HepG2 (cell line): ENCODE results near the gene KCND1. TPM values are rescaled to one million over a fixed set of nuclear protein-coding genes. Genes with fewer than 3 reads are reported as not detected.
A peak's percentile ranks its signal among the peaks of the same experiment; 100 is the strongest.

Experiments
- ARNT ChIP-seq: fragments of 450-650 bp; IDR thresholded peaks from 2 replicates; pipeline ENCODE4 v1.6.1; 2017
- ELF1 ChIP-seq: sonication (generic); formaldehyde crosslinking; IDR thresholded peaks from 2 replicates; pipeline ENCODE4 v1.4.0; 2020; ENCODE audit warnings: missing genetic modification reagents
- ESRRA ChIP-seq: sonication (generic); formaldehyde crosslinking; IDR thresholded peaks from 2 replicates; pipeline ENCODE4 v1.5.1; 2020; ENCODE audit warnings: mild to moderate bottlenecking, low read depth, missing genetic modification reagents
- HNF4G ChIP-seq, 2 experiments: sonication (generic) in 1 of 2; formaldehyde crosslinking in 1 of 2; IDR thresholded peaks; 2 replicates each; pipeline versions ENCODE4 v1.4.0 to v1.6.1; 2011 to 2020; ENCODE audit warnings: borderline replicate concordance in 2 of 2, low read depth in 2 of 2, mild to moderate bottlenecking in 2 of 2, low read length in 1 of 2, missing genetic modification reagents in 1 of 2, moderate library complexity in 1 of 2
- IRX3 ChIP-seq: sonication (generic); formaldehyde crosslinking; IDR thresholded peaks from 2 replicates; pipeline ENCODE4 v1.8.1; 2023; ENCODE audit warnings: mild to moderate bottlenecking, low read depth, missing genetic modification reagents, borderline replicate concordance
- KDM4B ChIP-seq: sonication (generic); formaldehyde crosslinking; IDR thresholded peaks from 2 replicates; pipeline ENCODE4 v1.4.0; 2020; ENCODE audit warnings: missing genetic modification reagents
- KLF9 ChIP-seq: IDR thresholded peaks from 2 replicates; pipeline ENCODE4 v1.6.1; 2016; ENCODE audit warnings: low read depth
- MLXIP ChIP-seq: sonication (generic); formaldehyde crosslinking; IDR thresholded peaks from 2 replicates; pipeline ENCODE4 v1.9.0; 2021; ENCODE audit warnings: missing genetic modification reagents, borderline replicate concordance
- MYC ChIP-seq: sonication (generic); formaldehyde crosslinking; IDR thresholded peaks from 2 replicates; pipeline ENCODE4 v1.9.0; 2021; ENCODE audit warnings: missing genetic modification reagents, borderline replicate concordance
- ONECUT2 ChIP-seq: sonication (generic); formaldehyde crosslinking; IDR thresholded peaks from 2 replicates; pipeline ENCODE4 v1.4.0; 2020; ENCODE audit warnings: missing genetic modification reagents
- PTBP1 ChIP-seq: fragments of 200-400 bp; formaldehyde crosslinking; IDR thresholded peaks from 2 replicates; pipeline ENCODE4 v1.6.1; 2018; ENCODE audit warnings: low read length, low read depth; ENCODE audit not compliant: poor library complexity, severe bottlenecking
- RORA ChIP-seq: sonication (generic); formaldehyde crosslinking; IDR thresholded peaks from 2 replicates; pipeline ENCODE4 v1.5.0; 2020; ENCODE audit warnings: mild to moderate bottlenecking, missing genetic modification reagents, moderate library complexity
- SP2 ChIP-seq: sonication (generic); formaldehyde crosslinking; IDR thresholded peaks from 2 replicates; pipeline ENCODE4 v1.5.1; 2020; ENCODE audit warnings: mild to moderate bottlenecking, missing genetic modification reagents
- TCF12 ChIP-seq, 2 experiments: fragments of 450-650 bp in 1 of 2; sonication (generic) in 1 of 2; formaldehyde crosslinking in 1 of 2; IDR thresholded peaks; 2 replicates each; pipeline versions ENCODE4 v1.6.1 to v1.8.0; 2017 to 2022; ENCODE audit warnings: antibody characterized with exemption in 1 of 2, mild to moderate bottlenecking in 1 of 2, missing genetic modification reagents in 1 of 2, moderate library complexity in 1 of 2
- ZKSCAN1 ChIP-seq: fragments of 150-350 bp; IDR thresholded peaks from 2 replicates; pipeline ENCODE4 v1.6.1; 2014; ENCODE audit warnings: low read length
- ZNF282 ChIP-seq: fragments of 450-650 bp; IDR thresholded peaks from 2 replicates; pipeline ENCODE4 v1.6.1; 2018; ENCODE audit not compliant: partially characterized antibody
- ZNF292 ChIP-seq: sonication (generic); formaldehyde crosslinking; IDR thresholded peaks from 2 replicates; pipeline ENCODE4 v1.8.1; 2022; ENCODE audit warnings: mild to moderate bottlenecking, low read depth, missing genetic modification reagents, borderline replicate concordance
- ZNF331 ChIP-seq: sonication (generic); formaldehyde crosslinking; IDR thresholded peaks from 2 replicates; pipeline ENCODE4 v1.4.0; 2020; ENCODE audit warnings: missing genetic modification reagents
- ZNF510 ChIP-seq: sonication (generic); formaldehyde crosslinking; IDR thresholded peaks from 2 replicates; pipeline ENCODE4 v1.4.0; 2020; ENCODE audit warnings: low read depth, mild to moderate bottlenecking, missing genetic modification reagents
- ZNF713 ChIP-seq: sonication (generic); formaldehyde crosslinking; IDR thresholded peaks from 2 replicates; pipeline ENCODE4 v1.4.0; 2020; ENCODE audit warnings: mild to moderate bottlenecking, missing genetic modification reagents
- ZSCAN30 ChIP-seq: sonication (generic); formaldehyde crosslinking; IDR thresholded peaks from 2 replicates; pipeline ENCODE4 v1.5.0; 2020; ENCODE audit warnings: mild to moderate bottlenecking, missing genetic modification reagents
- polyA plus RNA-seq, 8 experiments: library from polyadenylated mRNA; depleted of rRNA in 3 of 8; stranded (reverse) in 7 of 8; unstranded in 1 of 8; fragments of >200 nt; fragmentation: Illumina TruSeq in 4 of 8; extraction: Trizol in 4 of 8; gene quantifications; 2 replicates each; pipeline versions ENCODE4 v1.2.1 to v1.2.3, GENCODE V29; 2011 to 2016; ENCODE audit warnings: low read depth in 4 of 8, missing spikeins in 1 of 8, mixed read lengths in 1 of 8; ENCODE audit not compliant: insufficient read depth in 1 of 8
- total RNA-seq, 5 experiments: library from RNA; depleted of rRNA; stranded (reverse); fragments of >200 nt; fragmentation: Illumina TruSeq; extraction: Trizol; gene quantifications; 2 replicates each; pipeline ENCODE4 v1.2.3, GENCODE V29; 2016; ENCODE audit warnings: low read depth in 1 of 5
- TF ChIP-seq, protein P1 (sequence below): sonication (generic); formaldehyde crosslinking; IDR thresholded peaks from 2 replicates; pipeline ENCODE4 v1.4.0; 2020; ENCODE audit warnings: mild to moderate bottlenecking, low read depth, missing genetic modification reagents
- TF ChIP-seq, protein P2 (sequence below): sonication (generic); formaldehyde crosslinking; IDR thresholded peaks from 2 replicates; pipeline ENCODE4 v1.4.0; 2020; ENCODE audit warnings: missing genetic modification reagents

KCND1 gene
- total and polyA plus RNA-seq, 2 of the 13 experiments (the other 11 are each of a cell fraction or from before 2014, with no cell fraction given) = 0.07 to 0.30 TPM

DNA sequence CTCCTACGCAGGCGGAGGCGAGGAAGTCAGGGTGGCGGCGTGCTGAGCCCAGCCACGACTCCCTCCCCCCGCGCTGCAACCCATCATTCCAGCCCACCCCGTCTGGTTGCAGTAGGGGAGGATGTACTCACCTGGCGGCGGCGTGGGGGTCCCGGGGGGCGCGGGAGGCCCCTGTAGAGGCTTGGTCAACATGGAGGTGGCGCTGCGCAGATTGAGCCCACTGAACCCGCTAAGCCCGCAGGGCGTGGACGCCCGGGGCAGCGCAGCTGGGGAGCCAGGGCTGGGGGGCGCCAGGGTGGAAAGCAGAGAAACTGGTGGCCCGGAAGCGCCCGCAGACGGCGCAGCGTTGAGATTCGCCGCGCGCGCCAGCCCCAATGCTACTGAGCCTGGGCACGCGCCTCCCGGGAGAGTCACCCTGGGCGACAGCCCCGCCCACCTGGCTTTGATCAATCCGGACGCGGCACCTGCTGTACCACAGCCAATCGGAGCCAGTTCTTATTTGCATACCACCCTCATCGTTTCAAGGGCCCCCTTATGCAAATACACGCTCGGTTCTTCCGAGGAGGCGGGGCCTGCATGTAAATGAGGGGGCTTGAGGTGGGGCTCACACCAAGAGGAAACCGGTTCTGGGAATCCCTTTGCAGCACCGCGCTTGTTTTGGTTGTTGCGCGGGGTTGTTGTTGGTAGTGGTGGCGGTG, 52.9 kb downstream of the KCND1 start, which contains the start of gene PIM2 (continued):
- TF ChIP-seq, protein P1, sequence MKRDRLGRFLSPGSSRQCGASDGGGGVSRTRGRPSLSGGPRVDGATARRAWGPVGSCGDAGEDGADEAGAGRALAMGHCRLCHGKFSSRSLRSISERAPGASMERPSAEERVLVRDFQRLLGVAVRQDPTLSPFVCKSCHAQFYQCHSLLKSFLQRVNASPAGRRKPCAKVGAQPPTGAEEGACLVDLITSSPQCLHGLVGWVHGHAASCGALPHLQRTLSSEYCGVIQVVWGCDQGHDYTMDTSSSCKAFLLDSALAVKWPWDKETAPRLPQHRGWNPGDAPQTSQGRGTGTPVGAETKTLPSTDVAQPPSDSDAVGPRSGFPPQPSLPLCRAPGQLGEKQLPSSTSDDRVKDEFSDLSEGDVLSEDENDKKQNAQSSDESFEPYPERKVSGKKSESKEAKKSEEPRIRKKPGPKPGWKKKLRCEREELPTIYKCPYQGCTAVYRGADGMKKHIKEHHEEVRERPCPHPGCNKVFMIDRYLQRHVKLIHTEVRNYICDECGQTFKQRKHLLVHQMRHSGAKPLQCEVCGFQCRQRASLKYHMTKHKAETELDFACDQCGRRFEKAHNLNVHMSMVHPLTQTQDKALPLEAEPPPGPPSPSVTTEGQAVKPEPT = no peak
- TF ChIP-seq ZNF331 (CRISPR knock-in tag) (no peak), ONECUT2 (no peak), ELF1 (CRISPR knock-in tag) (peak; percentile 22; the same call in 1 of the 2 replicates), IRX3 (no peak), MLXIP (no peak), ARNT (no peak), KDM4B (CRISPR knock-in tag) (no peak), SP2 (CRISPR knock-in tag) (no peak), HNF4G (IDR thresholded peaks at IDR 0.05; ENCODE audit: borderline replicate concordance, low read depth, low read length) (no peak), HNF4G (CRISPR knock-in tag; IDR thresholded peaks at IDR 0.05; ENCODE audit: borderline replicate concordance, low read depth) (no peak), ZSCAN30 (no peak), ZNF510 (no peak), ZNF292 (no peak), TCF12 (IDR thresholded peaks at IDR 0.05) (no peak), TCF12 (CRISPR knock-in tag; IDR thresholded peaks at IDR 0.05) (no peak), PTBP1 (no peak), ESRRA (CRISPR knock-in tag) (no peak), MYC (CRISPR knock-in tag) (no peak), ZNF713 (CRISPR knock-in tag) (no peak), ZKSCAN1 (no peak), ZNF282 (no peak), RORA (CRISPR knock-in tag) (no peak), KLF9 (no peak)
- TF ChIP-seq, protein P2, sequence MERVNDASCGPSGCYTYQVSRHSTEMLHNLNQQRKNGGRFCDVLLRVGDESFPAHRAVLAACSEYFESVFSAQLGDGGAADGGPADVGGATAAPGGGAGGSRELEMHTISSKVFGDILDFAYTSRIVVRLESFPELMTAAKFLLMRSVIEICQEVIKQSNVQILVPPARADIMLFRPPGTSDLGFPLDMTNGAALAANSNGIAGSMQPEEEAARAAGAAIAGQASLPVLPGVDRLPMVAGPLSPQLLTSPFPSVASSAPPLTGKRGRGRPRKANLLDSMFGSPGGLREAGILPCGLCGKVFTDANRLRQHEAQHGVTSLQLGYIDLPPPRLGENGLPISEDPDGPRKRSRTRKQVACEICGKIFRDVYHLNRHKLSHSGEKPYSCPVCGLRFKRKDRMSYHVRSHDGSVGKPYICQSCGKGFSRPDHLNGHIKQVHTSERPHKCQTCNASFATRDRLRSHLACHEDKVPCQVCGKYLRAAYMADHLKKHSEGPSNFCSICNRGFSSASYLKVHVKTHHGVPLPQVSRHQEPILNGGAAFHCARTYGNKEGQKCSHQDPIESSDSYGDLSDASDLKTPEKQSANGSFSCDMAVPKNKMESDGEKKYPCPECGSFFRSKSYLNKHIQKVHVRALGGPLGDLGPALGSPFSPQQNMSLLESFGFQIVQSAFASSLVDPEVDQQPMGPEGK (CRISPR knock-in tag) = 0 out of 2 replicates have a peak, but pooled peaks have one; percentile 5
